Activated naive CD8-positive, alpha-beta T cell treated with anti-CD3 and anti-CD28 coated beads for 36 hours (primary cell): Measurements from ENCODE around the gene DCTPP1. TPM values are rescaled to one million over a fixed set of nuclear protein-coding genes. Genes with fewer than 3 reads are reported as not detected.

Experiments used
- total RNA-seq, 2 experiments: library from RNA; stranded (reverse); gene quantifications; one replicate each; pipeline ENCODE4 v1.2.3, GENCODE V29; 2021

The DCTPP1 gene
- total RNA-seq, 2 experiments from 2014 or later, result 181 to 183 TPM

Other genes starting within 250 kb of the DCTPP1 start
- gene CORO1A, start 246.4 kb downstream of the DCTPP1 start, total RNA-seq, result 100 to 1,000 TPM; 972 to 977 TPM
- 100 to 1,000 TPM; 252 to 257 TPM for gene BOLA2B, start 236.4 kb downstream of the DCTPP1 start, total RNA-seq
- 10 to 100 TPM; 64.2 to 65.7 TPM for gene SLX1A, start 236.2 kb downstream of the DCTPP1 start, total RNA-seq
- gene SULT1A3, start 230.8 kb downstream of the DCTPP1 start, total RNA-seq, result 10 to 100 TPM in 1 of 2 experiments, 1 to 10 TPM in 1; 9.6 to 12.3 TPM
- 1 to 10 TPM; 6.8 to 8.1 TPM for gene NPIPB13, start 181.6 kb downstream of the DCTPP1 start, total RNA-seq
- gene CD2BP2, start 74.7 kb downstream of the DCTPP1 start, total RNA-seq, result 10 to 100 TPM; 60.7 to 66.8 TPM
- 10 to 100 TPM; 43.2 to 45.7 TPM for gene TBC1D10B, start 59.5 kb downstream of the DCTPP1 start, total RNA-seq
- 1 to 10 TPM; 1.2 to 1.5 TPM for gene MYL11, start 55.2 kb downstream of the DCTPP1 start, total RNA-seq
- gene SEPTIN1, start 47.5 kb downstream of the DCTPP1 start, total RNA-seq, result 100 to 1,000 TPM; 162 to 163 TPM
- 10 to 100 TPM in 1 of 2 experiments, 1 to 10 TPM in 1; 9.5 to 10.2 TPM for gene ZNF48, start 34.6 kb downstream of the DCTPP1 start, total RNA-seq
- 1 to 10 TPM; 4.2 to 5.2 TPM for gene ZNF771, start 22.4 kb downstream of the DCTPP1 start, total RNA-seq
- 10 to 100 TPM; 80.1 to 80.6 TPM for gene SEPHS2, start 15.8 kb upstream of the DCTPP1 start, total RNA-seq
- 100 to 1,000 TPM; 233 to 235 TPM for gene ITGAL, start 42.7 kb upstream of the DCTPP1 start, total RNA-seq
- 10 to 100 TPM; 11.4 to 11.8 TPM for gene ZNF768, start 96.5 kb upstream of the DCTPP1 start, total RNA-seq
- 10 to 100 TPM; 10.9 to 11.2 TPM for gene ZNF747, start 104.8 kb upstream of the DCTPP1 start, total RNA-seq
- 10 to 100 TPM; 11.9 to 12.1 TPM for gene ZNF764, start 128.3 kb upstream of the DCTPP1 start, total RNA-seq
- 1 to 10 TPM; 7.1 to 7.6 TPM for gene ZNF688, start 141.7 kb upstream of the DCTPP1 start, total RNA-seq
- gene ZNF785, start 155.7 kb upstream of the DCTPP1 start, total RNA-seq, result 1 to 10 TPM; 6.4 to 7.8 TPM
- gene ZNF689, start 180.4 kb upstream of the DCTPP1 start, total RNA-seq, result 10 to 100 TPM; 14.8 to 15.5 TPM
- gene PRR14, start 220.9 kb upstream of the DCTPP1 start, total RNA-seq, result 10 to 100 TPM; 90.1 to 93.3 TPM
- gene FBRS, start 228.4 kb upstream of the DCTPP1 start, total RNA-seq, result 10 to 100 TPM; 92.8 to 94.5 TPM